GM23338 (cell line): Measurements from ENCODE around the gene MADCAM1. TPM values are rescaled to one million over a fixed set of nuclear protein-coding genes. Genes with fewer than 3 reads are reported as not detected.

Source experiments
- ATAC-seq: fragments of 200-7000 bp; cut with Tn5 transposase; 3 replicates; pipeline ENCODE4 v1.9.1; 2020
- DNase-seq: peaks from one replicate; pipeline ENCODE4 v3.0.0-alpha.2; 2015; ENCODE audit warnings: low spot score
- H2AFZ ChIP-seq: fragments of 200-600 bp; sonication (generic); 2 replicates; pipeline ENCODE4 v1.8.0; 2016; ENCODE audit warnings: antibody characterized with exemption, mild to moderate bottlenecking, moderate library complexity
- H3F3A ChIP-seq: fragments of 200-600 bp; sonication (generic); replicated peaks from 2 replicates; pipeline ENCODE4 v1.8.0; 2017; ENCODE audit warnings: antibody characterized with exemption, mixed run types, low read depth
- H3K27ac ChIP-seq: fragments of 200-600 bp; sonication (generic); 2 replicates; pipeline ENCODE4 v1.6.1; 2016; ENCODE audit warnings: low read depth
- H3K27me3 ChIP-seq: fragments of 200-600 bp; sonication (generic); 2 replicates; pipeline ENCODE4 v1.8.0; 2016; ENCODE audit warnings: mild to moderate bottlenecking, mixed run types, moderate library complexity; ENCODE audit not compliant: insufficient read depth
- H3K36me3 ChIP-seq: fragments of 200-600 bp; sonication (generic); 2 replicates; pipeline ENCODE4 v1.8.0; 2016; ENCODE audit warnings: mild to moderate bottlenecking; ENCODE audit not compliant: insufficient read depth
- H3K4me1 ChIP-seq: fragments of 200-600 bp; sonication (generic); 2 replicates; pipeline ENCODE4 v1.8.0; 2016; ENCODE audit warnings: mild to moderate bottlenecking, moderate library complexity; ENCODE audit not compliant: insufficient read depth
- H3K4me2 ChIP-seq: fragments of 200-600 bp; sonication (generic); 2 replicates; pipeline ENCODE4 v1.7.1; 2017; ENCODE audit warnings: mixed run types
- H3K4me3 ChIP-seq: fragments of 200-600 bp; sonication (generic); 2 replicates; pipeline ENCODE4 v1.6.1; 2016; ENCODE audit warnings: mixed run types
- H3K79me2 ChIP-seq: fragments of 200-600 bp; sonication (generic); replicated peaks from 2 replicates; pipeline ENCODE4 v1.8.0; 2017; ENCODE audit warnings: mild to moderate bottlenecking; ENCODE audit not compliant: insufficient read depth
- H3K9me2 ChIP-seq: fragments of 200-600 bp; sonication (generic); 2 replicates; pipeline ENCODE4 v1.8.0; 2017; ENCODE audit not compliant: insufficient read depth
- H4K20me1 ChIP-seq: fragments of 200-600 bp; sonication (generic); replicated peaks from 2 replicates; pipeline ENCODE4 v1.8.0; 2017; ENCODE audit warnings: mild to moderate bottlenecking; ENCODE audit not compliant: insufficient read depth
- H3K27ac Mint-ChIP-seq: 2 replicates; pipeline ENCODE4 v1.8.0; 2020; ENCODE audit warnings: inconsistent platforms, mild to moderate bottlenecking, moderate library complexity, mixed read lengths
- H3K27me3 Mint-ChIP-seq: 3 replicates; pipeline ENCODE4 v1.8.0; 2022; ENCODE audit warnings: low read depth, mild to moderate bottlenecking, moderate library complexity, mixed read lengths, inconsistent platforms; ENCODE audit not compliant: insufficient read depth, poor library complexity
- H3K36me3 Mint-ChIP-seq: 3 replicates; pipeline ENCODE4 v1.8.0; 2021; ENCODE audit warnings: low read depth, mild to moderate bottlenecking, inconsistent platforms, moderate library complexity, mixed read lengths
- H3K4me1 Mint-ChIP-seq: 3 replicates; pipeline ENCODE4 v1.8.0; 2020; ENCODE audit warnings: mild to moderate bottlenecking, inconsistent platforms, mixed read lengths
- H3K4me3 Mint-ChIP-seq: 3 replicates; pipeline ENCODE4 v1.8.0; 2021; ENCODE audit warnings: moderate library complexity, mild to moderate bottlenecking, inconsistent platforms, mixed read lengths
- H3K9me3 Mint-ChIP-seq: 3 replicates; pipeline ENCODE4 v1.8.0; 2020; ENCODE audit warnings: moderate library complexity, mild to moderate bottlenecking, inconsistent platforms, mixed read lengths
- CREB1 ChIP-seq: fragments of 250-450 bp; sonication (Bioruptor Pico); IDR thresholded peaks from 2 replicates; pipeline ENCODE4 v1.5.0; 2020; ENCODE audit warnings: low read depth, mild to moderate bottlenecking, moderate library complexity
- CTCF ChIP-seq, 2 experiments: fragments of 200-600 bp in 1 of 2; sonication (generic) in 1 of 2; conservative IDR thresholded peaks; 2 replicates each; pipeline versions ENCODE4 v1.5.1 to v1.6.1; 2016 to 2017; ENCODE audit warnings: antibody characterized with exemption in 2 of 2, low read depth in 2 of 2, mild to moderate bottlenecking in 2 of 2, moderate library complexity in 1 of 2
- ETS1 ChIP-seq: IDR thresholded peaks from 2 replicates; pipeline ENCODE4 v1.6.1; 2016; ENCODE audit warnings: antibody characterized with exemption
- EZH2 ChIP-seq: fragments of 200-600 bp; sonication (generic); IDR thresholded peaks from one replicate; pipeline ENCODE4 v1.8.0; 2017; ENCODE audit warnings: antibody characterized with exemption, mild to moderate bottlenecking, low read depth; ENCODE audit not compliant: unreplicated experiment
- EZH2phosphoT487 ChIP-seq: fragments of 200-600 bp; sonication (generic); IDR thresholded peaks from one replicate; pipeline ENCODE4 v1.8.1; 2018; ENCODE audit warnings: antibody characterized with exemption; ENCODE audit not compliant: unreplicated experiment
- JUNB ChIP-seq: IDR thresholded peaks from one replicate; pipeline ENCODE4 v1.6.1; 2016; ENCODE audit warnings: antibody characterized with exemption; ENCODE audit not compliant: unreplicated experiment
- NANOG ChIP-seq: IDR thresholded peaks from 2 replicates; pipeline ENCODE4 v1.6.1; 2016; ENCODE audit warnings: antibody characterized with exemption, borderline replicate concordance
- POLR2AphosphoS5 ChIP-seq: IDR thresholded peaks from 2 replicates; pipeline ENCODE4 v1.6.1; 2016; ENCODE audit warnings: antibody characterized with exemption, low read depth
- STAT1 ChIP-seq: IDR thresholded peaks from one replicate; pipeline ENCODE4 v1.6.1; 2016; ENCODE audit warnings: antibody characterized with exemption; ENCODE audit not compliant: unreplicated experiment
- ZNF114 ChIP-seq: fragments of 250-450 bp; sonication (Bioruptor Pico); IDR thresholded peaks from 2 replicates; pipeline ENCODE4 v1.5.0; 2020; ENCODE audit warnings: mild to moderate bottlenecking, moderate library complexity
- ZNF331 ChIP-seq: fragments of 250-450 bp; sonication (Bioruptor Pico); IDR thresholded peaks from 2 replicates; pipeline ENCODE4 v1.5.0; 2020; ENCODE audit warnings: low read depth, mild to moderate bottlenecking, moderate library complexity
- polyA plus RNA-seq: library from polyadenylated mRNA; unstranded; fragments of >200 nt; fragmentation: Nextera tagmentation; extraction: Ambion mirVana; gene quantifications from 2 replicates; pipeline ENCODE4 v1.2.1, GENCODE V29; 2016
- total RNA-seq: library from RNA; depleted of rRNA; stranded (reverse); fragments of >200 nt; shearing (Covaris generic); gene quantifications from 2 replicates; pipeline ENCODE4 v1.2.3, GENCODE V29; 2014
- TF ChIP-seq, protein P1 (sequence below): IDR thresholded peaks from one replicate; pipeline ENCODE4 v1.6.1; 2018; ENCODE audit warnings: antibody characterized with exemption; ENCODE audit not compliant: unreplicated experiment

The MADCAM1 gene
- total and polyA plus RNA-seq, 2 experiments from 2014 or later, result 2.1 to 2.5 TPM

- Mint-ChIP-seq H3K4me1 (peaks cover 9% of the 10 kb centered on the region), H3K4me3 (peak overlapping the region; percentile 34; the same call in 1 of the 3 replicates), H3K36me3 (peaks cover 2% of the 10 kb centered on the region; the same call in 1 of the 3 replicates), H3K27ac (no peak overlapping the region), H3K27me3 (peaks cover 41% of the 10 kb centered on the region), H3K9me3 (peaks cover 12% of the 10 kb centered on the region)
- H3K36me3 ChIP-seq, result no peaks in the 10 kb centered on the region
- no peak overlapping the region for H3K27ac ChIP-seq
- TF ChIP-seq ZNF331 (CRISPR knock-in tag) (no peak), NANOG (no peak), STAT1 (no peak), CREB1 (CRISPR knock-in tag) (no peak), CTCF (conservative IDR thresholded peaks at IDR 0.05; ENCODE audit: low read depth in 2 of 2) (no peak), POLR2AphosphoS5 (no peak), ZNF114 (CRISPR knock-in tag) (no peak), JUNB (no peak)
- TF ChIP-seq, protein P1, sequence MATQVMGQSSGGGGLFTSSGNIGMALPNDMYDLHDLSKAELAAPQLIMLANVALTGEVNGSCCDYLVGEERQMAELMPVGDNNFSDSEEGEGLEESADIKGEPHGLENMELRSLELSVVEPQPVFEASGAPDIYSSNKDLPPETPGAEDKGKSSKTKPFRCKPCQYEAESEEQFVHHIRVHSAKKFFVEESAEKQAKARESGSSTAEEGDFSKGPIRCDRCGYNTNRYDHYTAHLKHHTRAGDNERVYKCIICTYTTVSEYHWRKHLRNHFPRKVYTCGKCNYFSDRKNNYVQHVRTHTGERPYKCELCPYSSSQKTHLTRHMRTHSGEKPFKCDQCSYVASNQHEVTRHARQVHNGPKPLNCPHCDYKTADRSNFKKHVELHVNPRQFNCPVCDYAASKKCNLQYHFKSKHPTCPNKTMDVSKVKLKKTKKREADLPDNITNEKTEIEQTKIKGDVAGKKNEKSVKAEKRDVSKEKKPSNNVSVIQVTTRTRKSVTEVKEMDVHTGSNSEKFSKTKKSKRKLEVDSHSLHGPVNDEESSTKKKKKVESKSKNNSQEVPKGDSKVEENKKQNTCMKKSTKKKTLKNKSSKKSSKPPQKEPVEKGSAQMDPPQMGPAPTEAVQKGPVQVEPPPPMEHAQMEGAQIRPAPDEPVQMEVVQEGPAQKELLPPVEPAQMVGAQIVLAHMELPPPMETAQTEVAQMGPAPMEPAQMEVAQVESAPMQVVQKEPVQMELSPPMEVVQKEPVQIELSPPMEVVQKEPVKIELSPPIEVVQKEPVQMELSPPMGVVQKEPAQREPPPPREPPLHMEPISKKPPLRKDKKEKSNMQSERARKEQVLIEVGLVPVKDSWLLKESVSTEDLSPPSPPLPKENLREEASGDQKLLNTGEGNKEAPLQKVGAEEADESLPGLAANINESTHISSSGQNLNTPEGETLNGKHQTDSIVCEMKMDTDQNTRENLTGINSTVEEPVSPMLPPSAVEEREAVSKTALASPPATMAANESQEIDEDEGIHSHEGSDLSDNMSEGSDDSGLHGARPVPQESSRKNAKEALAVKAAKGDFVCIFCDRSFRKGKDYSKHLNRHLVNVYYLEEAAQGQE, result no peak
- DNase-seq, result no peak
- H4K20me1 ChIP-seq, result no peaks in the 10 kb centered on the region
- no peak overlapping the region for H3K4me3 ChIP-seq
- H3F3A ChIP-seq, result peaks cover 10% of the 10 kb centered on the region
- no peak for ATAC-seq
- peaks cover 39% of the 10 kb centered on the region for H3K27me3 ChIP-seq
- no peaks in the 10 kb centered on the region for H3K79me2 ChIP-seq
- 0 out of 2 replicates have a peak, but pooled peaks cover 2% of the 10 kb centered on the region for H3K4me1 ChIP-seq
- no peak overlapping the region for H2AFZ ChIP-seq
- H3K4me2 ChIP-seq, result no peak overlapping the region
- H3K9me2 ChIP-seq, result no peaks in the 10 kb centered on the region
Measured at GRCh38 chr19:495081-495401, 1.2 kb upstream of the MADCAM1 start.

- no peak overlapping the region for H2AFZ ChIP-seq
- H3K27me3 ChIP-seq, result peaks cover 39% of the 10 kb centered on the region
- TF ChIP-seq ETS1 (no peak), CTCF (conservative IDR thresholded peaks at IDR 0.05; ENCODE audit: low read depth in 2 of 2) (peak; percentile 83 to 88), EZH2 (no peak), NANOG (no peak), ZNF331 (CRISPR knock-in tag) (no peak), CREB1 (CRISPR knock-in tag) (peak; percentile 47; the same call in 1 of the 2 replicates), STAT1 (no peak), EZH2phosphoT487 (no peak), ZNF114 (CRISPR knock-in tag) (0 out of 2 replicates have a peak, but pooled peaks have one; percentile 34), POLR2AphosphoS5 (no peak), JUNB (no peak)
Measured at GRCh38 chr19:495402-496111, 729 bp upstream of the MADCAM1 start.

More at GRCh38 chr19:495402-496111, 729 bp upstream of the MADCAM1 start:
- Histone ChIP-seq H3K36me3 (no peaks in the 10 kb centered on the region), H3F3A (peaks cover 7% of the 10 kb centered on the region), H3K4me1 (no peaks in the 10 kb centered on the region), H4K20me1 (no peaks in the 10 kb centered on the region), H3K4me3 (peak overlapping the region; percentile 69), H3K79me2 (no peaks in the 10 kb centered on the region), H3K27ac (no peak overlapping the region), H3K9me2 (no peaks in the 10 kb centered on the region), H3K4me2 (peak overlapping the region; percentile 82)
- H3K27ac Mint-ChIP-seq, result no peak overlapping the region
- H3K27me3 Mint-ChIP-seq, result peaks cover 43% of the 10 kb centered on the region
- DNase-seq, result peak; percentile 78
- ATAC-seq, result peak; percentile 45
- H3K36me3 Mint-ChIP-seq, result peaks cover 2% of the 10 kb centered on the region; the same call in 1 of the 3 replicates
- H3K4me1 Mint-ChIP-seq, result peaks cover 8% of the 10 kb centered on the region
- peaks cover 12% of the 10 kb centered on the region for H3K9me3 Mint-ChIP-seq
- H3K4me3 Mint-ChIP-seq, result peak overlapping the region; percentile 61
